HEK293 (cell line): Measurements from ENCODE around the gene BBS12.

Source experiments
- CTCF ChIA-PET: fragments of 350-600 bp; formaldehyde crosslinking; extraction: SDS; loops from one replicate; lab custom pipeline; 2021; ENCODE audit warnings: antibody characterized with exemption; lab: Yijun Ruan, JAX
- POLR2A ChIA-PET: fragments of 300-600 bp; formaldehyde crosslinking; extraction: SDS; loops from one replicate; lab custom pipeline; 2020; ENCODE audit warnings: antibody characterized with exemption, inconsistent platforms; lab: Yijun Ruan, JAX
- H3K27ac ChIP-seq: fragments of 200-500 bp; sonication (Bioruptor generic); 2 replicates; pipeline ENCODE4 v1.5.1; 2014; ENCODE audit warnings: low read depth, low read length, control low read depth, inconsistent platforms; ENCODE audit errors: extremely low read depth
- H3K36me3 ChIP-seq, 2 experiments: fragments of 200-500 bp in 1 of 2; sonication (Bioruptor generic) in 1 of 2; 1 replicate in 1 of 2; 2 replicates in 1 of 2; pipeline ENCODE4 v1.5.1; 2014 to 2017; ENCODE audit warnings: inconsistent platforms in 2 of 2, low read length in 2 of 2; ENCODE audit not compliant: control insufficient read depth in 2 of 2, insufficient read depth in 1 of 2
- H3K4me1 ChIP-seq: fragments of 200-500 bp; sonication (Bioruptor generic); 2 replicates; pipeline ENCODE4 v1.5.1; 2014; ENCODE audit warnings: mild to moderate bottlenecking, low read length, inconsistent platforms; ENCODE audit not compliant: control insufficient read depth, insufficient read depth
- H3K4me3 ChIP-seq: 2 replicates; pipeline ENCODE4 v1.5.1; 2011; ENCODE audit warnings: low read depth, mild to moderate bottlenecking, control low read depth, low read length, moderate library complexity
- H3K9me3 ChIP-seq: fragments of 200-500 bp; sonication (Bioruptor generic); 2 replicates; pipeline ENCODE4 v1.5.1; 2014; ENCODE audit warnings: low read depth, low read length, inconsistent platforms; ENCODE audit not compliant: control insufficient read depth, insufficient read depth
- ELK4 ChIP-seq: IDR thresholded peaks from 2 replicates; pipeline ENCODE4 v1.6.1; 2011; ENCODE audit warnings: mild to moderate bottlenecking, low read depth, low read length, borderline replicate concordance
- GLIS1 ChIP-seq: fragments of 450-650 bp; formaldehyde crosslinking; IDR thresholded peaks from 2 replicates; pipeline ENCODE4 v1.5.1; 2016; ENCODE audit warnings: missing biosample characterization, missing genetic modification characterization
- HOXD13 ChIP-seq: sonication (generic); formaldehyde crosslinking; IDR thresholded peaks from 2 replicates; pipeline ENCODE4 v1.8.0; 2022; ENCODE audit warnings: missing genetic modification reagents, borderline replicate concordance
- KLF16 ChIP-seq: fragments of 450-650 bp; formaldehyde crosslinking; IDR thresholded peaks from 2 replicates; pipeline ENCODE4 v1.5.1; 2017; ENCODE audit warnings: missing biosample characterization, missing genetic modification characterization
- KLF17 ChIP-seq: fragments of 450-650 bp; formaldehyde crosslinking; IDR thresholded peaks from 2 replicates; pipeline ENCODE4 v1.5.1; 2016; ENCODE audit warnings: missing biosample characterization, missing genetic modification characterization
- MEIS1 ChIP-seq: sonication (generic); formaldehyde crosslinking; IDR thresholded peaks from 2 replicates; pipeline ENCODE4 v1.8.1; 2022; ENCODE audit warnings: missing genetic modification reagents, mild to moderate bottlenecking, borderline replicate concordance
- OSR2 ChIP-seq: fragments of 450-650 bp; formaldehyde crosslinking; IDR thresholded peaks from 2 replicates; pipeline ENCODE4 v1.5.1; 2016; ENCODE audit warnings: missing biosample characterization, missing genetic modification characterization
- RBAK ChIP-seq: fragments of 450-650 bp; formaldehyde crosslinking; IDR thresholded peaks from 2 replicates; pipeline ENCODE4 v1.5.1; 2016; ENCODE audit warnings: missing biosample characterization, missing genetic modification characterization
- REPIN1 ChIP-seq: fragments of 450-650 bp; formaldehyde crosslinking; IDR thresholded peaks from 2 replicates; pipeline ENCODE4 v1.5.1; 2017; ENCODE audit warnings: missing biosample characterization, missing genetic modification characterization, low read depth
- SCRT1 ChIP-seq: fragments of 450-650 bp; formaldehyde crosslinking; IDR thresholded peaks from 2 replicates; pipeline ENCODE4 v1.5.1; 2016; ENCODE audit warnings: missing biosample characterization, missing genetic modification characterization, borderline replicate concordance
- ZBTB8A ChIP-seq: fragments of 450-650 bp; formaldehyde crosslinking; IDR thresholded peaks from 2 replicates; pipeline ENCODE4 v1.5.1; 2016; ENCODE audit warnings: missing biosample characterization, missing genetic modification characterization
- ZFHX2 ChIP-seq: fragments of 450-650 bp; formaldehyde crosslinking; conservative IDR thresholded peaks from 2 replicates; pipeline ENCODE4 v1.5.1; 2016; ENCODE audit warnings: missing biosample characterization, missing genetic modification characterization
- ZNF202 ChIP-seq: fragments of 450-650 bp; formaldehyde crosslinking; IDR thresholded peaks from 2 replicates; pipeline ENCODE4 v1.5.1; 2016; ENCODE audit warnings: missing biosample characterization, missing genetic modification characterization, borderline replicate concordance
- ZNF214 ChIP-seq: fragments of 450-650 bp; formaldehyde crosslinking; IDR thresholded peaks from 2 replicates; pipeline ENCODE4 v1.5.1; 2017; ENCODE audit warnings: missing biosample characterization, mild to moderate bottlenecking, missing genetic modification characterization, borderline replicate concordance
- ZNF23 ChIP-seq: fragments of 450-650 bp; formaldehyde crosslinking; IDR thresholded peaks from 2 replicates; pipeline ENCODE4 v1.5.1; 2016; ENCODE audit warnings: missing biosample characterization, missing genetic modification characterization, borderline replicate concordance
- ZNF266 ChIP-seq: fragments of 450-650 bp; formaldehyde crosslinking; IDR thresholded peaks from 2 replicates; pipeline ENCODE4 v1.5.1; 2016; ENCODE audit warnings: missing biosample characterization, missing genetic modification characterization, low read depth
- ZNF280D ChIP-seq: fragments of 450-650 bp; formaldehyde crosslinking; IDR thresholded peaks from 2 replicates; pipeline ENCODE4 v1.5.1; 2016; ENCODE audit warnings: missing biosample characterization, missing genetic modification characterization
- ZNF341 ChIP-seq: fragments of 450-650 bp; formaldehyde crosslinking; IDR thresholded peaks from 2 replicates; pipeline ENCODE4; 2016; ENCODE audit warnings: low read depth, missing biosample characterization, missing genetic modification characterization
- ZNF366 ChIP-seq: fragments of 450-650 bp; formaldehyde crosslinking; conservative IDR thresholded peaks from 2 replicates; pipeline ENCODE4 v1.5.1; 2016; ENCODE audit warnings: missing biosample characterization, missing genetic modification characterization
- ZNF398 ChIP-seq: fragments of 450-650 bp; formaldehyde crosslinking; IDR thresholded peaks from 2 replicates; pipeline ENCODE4 v1.5.1; 2017; ENCODE audit warnings: missing biosample characterization, missing genetic modification characterization
- ZNF426 ChIP-seq: fragments of 450-650 bp; formaldehyde crosslinking; IDR thresholded peaks from 2 replicates; pipeline ENCODE4 v1.5.1; 2017; ENCODE audit warnings: missing biosample characterization, missing genetic modification characterization, mild to moderate bottlenecking, inconsistent platforms, moderate library complexity
- ZNF560 ChIP-seq: fragments of 450-650 bp; formaldehyde crosslinking; IDR thresholded peaks from 2 replicates; pipeline ENCODE4 v1.5.1; 2017; ENCODE audit warnings: missing biosample characterization, missing genetic modification characterization, borderline replicate concordance
- ZNF561 ChIP-seq: fragments of 450-650 bp; IDR thresholded peaks from 2 replicates; pipeline ENCODE4 v1.5.1; 2018; ENCODE audit warnings: missing biosample characterization, missing genetic modification characterization, borderline replicate concordance
- ZNF580 ChIP-seq: fragments of 450-650 bp; formaldehyde crosslinking; IDR thresholded peaks from 2 replicates; pipeline ENCODE4 v1.5.1; 2016; ENCODE audit warnings: missing biosample characterization, missing genetic modification characterization
- ZNF610 ChIP-seq: fragments of 450-650 bp; formaldehyde crosslinking; IDR thresholded peaks from 2 replicates; pipeline ENCODE4 v1.5.1; 2016; ENCODE audit warnings: missing biosample characterization, missing genetic modification characterization, borderline replicate concordance
- ZNF658 ChIP-seq: fragments of 450-650 bp; formaldehyde crosslinking; IDR thresholded peaks from 2 replicates; pipeline ENCODE4; 2016; ENCODE audit warnings: missing biosample characterization, missing genetic modification characterization
- ZNF677 ChIP-seq: fragments of 450-650 bp; IDR thresholded peaks from 2 replicates; pipeline ENCODE4 v1.5.0; 2018; ENCODE audit warnings: missing biosample characterization, mild to moderate bottlenecking, missing genetic modification characterization, moderate library complexity
- ZNF768 ChIP-seq: fragments of 450-650 bp; formaldehyde crosslinking; IDR thresholded peaks from 2 replicates; pipeline ENCODE4 v1.5.1; 2018; ENCODE audit warnings: missing biosample characterization, mild to moderate bottlenecking, missing genetic modification characterization

BBS12 gene

GRCh38 chr4:122700178-122700725 is 32.3 kb upstream of the BBS12 start (continued):
- TF ChIP-seq KLF16 (peak; percentile 26; the same call in 1 of the 2 replicates), ZNF560 (tag by site-specific recombination) (no peak), ZNF580 (tag by site-specific recombination) (no peak), ZNF398 (no peak), ZNF280D (tag by site-specific recombination) (no peak), ZNF426 (no peak), OSR2 (no peak), ZNF610 (tag by site-specific recombination) (no peak), ZNF214 (tag by site-specific recombination) (no peak), ZFHX2 (tag by site-specific recombination) (peak; percentile 56), ZNF561 (tag by site-specific recombination) (no peak), SCRT1 (tag by site-specific recombination) (no peak)

GRCh38 chr4:122701061-122701460 is 31.4 kb upstream of the BBS12 start:
- Histone ChIP-seq H3K36me3 (no peaks in the 10 kb centered on the region), H3K9me3 (no peaks in the 10 kb centered on the region), H3K4me1 (no peaks in the 10 kb centered on the region), H3K4me3 (no peak overlapping the region), H3K27ac (no peak overlapping the region)
- CTCF ChIA-PET = interaction anchor here (1.3 kb wide), 1 partner anchor 98 kb away, joined by 3 read pairs; no protein-coding TSS in a partner anchor
- POLR2A ChIA-PET = no interaction called here
- TF ChIP-seq ZBTB8A (tag by site-specific recombination) (no peak), RBAK (tag by site-specific recombination) (no peak), ZNF398 (no peak), ZNF266 (tag by site-specific recombination) (no peak), HOXD13 (CRISPR knock-in tag) (no peak), ZNF366 (tag by site-specific recombination) (no peak), ZNF341 (no peak), ZNF23 (no peak), ZNF658 (tag by site-specific recombination) (no peak), ZNF677 (tag by site-specific recombination) (no peak), REPIN1 (tag by site-specific recombination) (no peak), GLIS1 (no peak), ZNF768 (tag by site-specific recombination) (no peak), ZNF560 (tag by site-specific recombination) (no peak), KLF17 (tag by site-specific recombination) (no peak), ZNF202 (tag by site-specific recombination) (no peak), ELK4 (no peak), MEIS1 (CRISPR knock-in tag) (no peak)
